Right hindlimb (tissue), 1 donor: Measurements from ENCODE around the gene ALDH3B1.

Experiments used
- DNase-seq: peaks from one replicate; pipeline ENCODE4 v3.0.0-alpha.2; 2018

ALDH3B1 gene

GRCh38 chr11:67998150-67999045 lies 11.7 kb upstream of the ALDH3B1 start:
- no peak for DNase-seq

DNA sequence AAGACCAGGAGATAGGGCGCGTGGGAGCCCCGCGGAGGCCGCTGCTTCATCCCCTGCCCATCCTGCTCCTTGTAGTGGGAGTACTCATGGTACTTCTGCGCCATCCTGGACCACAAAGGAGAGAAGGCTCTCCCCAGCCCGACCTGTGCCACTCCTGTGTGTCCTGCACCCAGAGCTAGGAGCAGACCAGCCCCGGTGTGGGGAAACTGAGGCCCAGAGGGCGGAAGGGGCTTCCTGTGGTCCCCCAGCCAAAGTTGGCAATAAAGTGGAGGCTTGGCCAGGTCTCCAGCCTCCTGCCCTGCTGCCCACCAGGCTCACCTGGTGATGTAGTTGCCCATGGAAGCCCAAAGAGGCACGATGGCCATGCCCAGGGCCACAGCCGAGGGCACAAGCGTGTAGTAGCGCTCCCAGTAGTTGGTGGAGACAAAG lies 10.9 kb upstream of the ALDH3B1 start:
- no peak for DNase-seq

GRCh38 chr11:67999704-68000103 lies 10.4 kb upstream of the ALDH3B1 start:
- no peak for DNase-seq

DNA sequence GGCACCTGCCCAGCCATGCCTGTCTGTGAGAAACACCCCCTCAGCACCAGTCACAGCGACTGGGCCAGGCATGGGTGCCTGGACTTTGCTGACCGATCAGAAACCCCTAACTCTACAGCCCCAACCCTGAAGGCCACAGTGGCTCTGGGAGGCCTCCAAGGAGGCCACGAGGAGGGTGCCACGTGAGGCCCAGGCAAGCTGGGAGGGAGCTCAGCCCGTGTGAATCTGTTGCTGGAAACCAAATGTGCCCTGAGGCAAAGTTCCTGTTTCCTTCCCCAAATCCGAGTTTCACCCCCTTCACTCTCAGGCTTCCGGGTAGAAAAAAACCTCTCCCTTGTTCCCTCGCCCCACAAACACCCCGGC lies 7.6 kb upstream of the ALDH3B1 start:
- no peak for DNase-seq

GRCh38 chr11:68002938-68003845 lies 6.9 kb upstream of the ALDH3B1 start:
- no peak for DNase-seq

- peak; percentile 87 for DNase-seq
Observed at GRCh38 chr11:68003846-68004550, 6.1 kb upstream of the ALDH3B1 start, which contains the start of gene UNC93B1. Gene UNC93B1 (minus strand): TSS chr11:68004097. CDS start chr11:68004043, 54 bp downstream.

DNA sequence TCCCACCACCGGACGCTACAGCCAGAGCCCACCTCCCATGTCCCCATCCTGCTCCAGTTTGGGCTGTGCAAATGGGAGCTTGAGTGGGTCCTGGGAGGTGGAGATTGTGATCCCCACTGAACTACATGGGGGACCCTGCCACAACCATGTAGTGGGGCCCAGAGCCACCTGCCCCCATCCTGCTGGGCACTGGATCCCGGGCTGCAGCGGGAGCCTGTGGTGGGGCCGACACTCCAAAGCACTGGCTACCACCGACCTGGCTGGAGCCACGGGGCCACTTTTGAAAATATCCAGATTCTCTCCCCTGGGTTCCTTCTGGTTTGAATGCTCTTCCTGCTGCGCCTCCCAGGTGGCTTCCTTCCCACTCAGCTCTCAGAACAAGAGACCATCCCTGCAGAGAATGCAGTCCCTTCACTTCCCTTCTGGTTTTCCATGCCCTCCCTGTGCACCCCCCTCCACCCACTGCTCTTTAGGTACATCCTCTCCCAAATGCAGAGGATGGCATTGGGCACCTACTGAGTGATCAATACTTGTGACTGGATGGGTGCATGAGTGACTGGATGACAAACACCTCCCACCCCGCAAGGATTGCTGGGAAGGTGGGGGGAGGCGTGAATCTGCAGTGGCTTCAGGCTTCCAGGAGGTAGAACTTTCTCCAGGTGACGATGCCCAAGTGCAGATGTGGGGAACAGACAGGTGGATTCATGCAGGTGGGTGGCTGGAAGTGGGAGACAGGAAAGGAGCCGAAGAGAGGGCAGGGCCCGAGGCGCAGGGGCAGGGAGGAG lies 5.4 kb upstream of the ALDH3B1 start:
- DNase-seq, result peak; percentile 11

- DNase-seq, result peak; percentile 12
Observed at GRCh38 chr11:68006606-68007166, 3.4 kb upstream of the ALDH3B1 start.

- DNase-seq, result no peak
Observed at GRCh38 chr11:68007498-68008380, 2.4 kb upstream of the ALDH3B1 start.

DNA sequence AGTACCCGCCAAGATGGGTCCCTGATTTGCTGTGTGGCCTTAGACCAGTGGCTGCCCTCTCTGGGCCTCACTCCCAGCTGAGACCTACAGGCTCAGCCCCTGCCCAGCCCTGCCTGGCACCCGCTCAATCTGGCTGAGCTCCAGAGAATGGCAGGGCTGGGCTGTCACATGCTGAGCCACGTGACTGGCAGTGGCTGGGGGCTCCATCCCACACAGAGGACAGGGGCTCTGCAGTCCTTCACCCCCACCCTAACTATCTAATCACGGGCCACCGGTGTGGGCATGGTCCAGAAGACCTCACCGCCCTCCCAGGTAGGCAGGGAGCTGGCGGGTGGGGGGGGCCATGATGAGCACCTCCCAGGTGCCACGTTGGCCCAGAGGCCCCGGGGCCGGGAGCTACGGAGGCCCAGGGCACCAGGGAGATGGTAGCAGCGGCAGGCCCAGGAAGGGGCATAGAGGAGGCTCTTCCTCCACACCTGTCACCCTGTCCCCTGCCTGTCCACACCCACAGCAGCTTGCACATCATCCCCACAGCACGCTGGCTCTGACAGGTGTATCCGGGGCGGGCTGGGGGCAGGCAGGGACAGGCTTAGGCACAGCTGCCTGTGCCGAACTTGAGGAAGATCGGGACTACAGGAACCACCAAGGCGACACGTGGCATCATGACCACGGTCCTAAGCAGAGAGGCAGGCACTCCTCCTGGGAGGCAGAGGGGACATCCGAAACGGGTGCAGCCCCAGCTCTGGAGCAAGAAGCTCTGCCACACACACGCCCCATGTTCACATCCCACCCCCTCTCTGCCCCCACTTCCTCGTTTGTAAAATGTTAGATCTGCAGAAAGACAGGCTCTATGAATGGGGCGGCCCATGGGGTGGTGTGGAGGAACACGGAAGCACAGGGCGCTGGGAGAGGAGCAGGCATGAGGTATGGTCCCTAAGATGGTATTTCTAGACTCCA lies 1.5 kb upstream of the ALDH3B1 start:
- DNase-seq, result no peak

DNA sequence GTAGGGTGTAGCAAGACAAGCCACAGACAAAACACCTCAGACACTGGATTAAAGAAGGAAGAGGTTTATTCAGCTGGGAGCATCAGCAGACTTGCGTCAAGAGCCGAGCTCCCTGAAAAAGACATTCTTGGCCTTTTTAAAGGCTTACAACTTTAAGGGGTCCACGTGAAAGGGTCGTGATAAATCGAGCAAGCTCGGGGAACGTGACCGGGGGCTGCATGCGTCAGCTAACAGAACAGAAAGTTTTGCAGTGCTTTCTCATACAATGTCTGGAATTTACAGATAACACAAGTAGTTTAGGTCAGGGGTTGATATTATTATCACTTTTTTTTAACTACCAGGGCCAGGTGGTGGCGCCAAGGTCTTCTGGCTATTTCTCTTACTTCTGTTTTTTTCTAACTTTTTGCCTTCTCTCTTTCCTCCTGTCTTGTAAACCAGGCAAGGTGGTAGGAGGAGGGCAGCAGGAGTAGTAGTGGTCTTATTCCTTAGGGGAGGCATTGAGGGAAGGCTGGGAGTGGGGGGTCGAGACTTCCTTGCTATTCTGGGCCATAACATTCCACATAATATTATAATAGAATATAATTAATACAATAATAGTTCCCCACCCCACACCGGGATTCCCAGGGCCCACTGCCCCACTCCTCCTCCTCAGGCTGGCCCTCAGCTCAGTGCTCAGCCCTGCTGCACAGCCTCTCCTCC lies 587 bp upstream of the ALDH3B1 start:
- DNase-seq, result no peak

DNA sequence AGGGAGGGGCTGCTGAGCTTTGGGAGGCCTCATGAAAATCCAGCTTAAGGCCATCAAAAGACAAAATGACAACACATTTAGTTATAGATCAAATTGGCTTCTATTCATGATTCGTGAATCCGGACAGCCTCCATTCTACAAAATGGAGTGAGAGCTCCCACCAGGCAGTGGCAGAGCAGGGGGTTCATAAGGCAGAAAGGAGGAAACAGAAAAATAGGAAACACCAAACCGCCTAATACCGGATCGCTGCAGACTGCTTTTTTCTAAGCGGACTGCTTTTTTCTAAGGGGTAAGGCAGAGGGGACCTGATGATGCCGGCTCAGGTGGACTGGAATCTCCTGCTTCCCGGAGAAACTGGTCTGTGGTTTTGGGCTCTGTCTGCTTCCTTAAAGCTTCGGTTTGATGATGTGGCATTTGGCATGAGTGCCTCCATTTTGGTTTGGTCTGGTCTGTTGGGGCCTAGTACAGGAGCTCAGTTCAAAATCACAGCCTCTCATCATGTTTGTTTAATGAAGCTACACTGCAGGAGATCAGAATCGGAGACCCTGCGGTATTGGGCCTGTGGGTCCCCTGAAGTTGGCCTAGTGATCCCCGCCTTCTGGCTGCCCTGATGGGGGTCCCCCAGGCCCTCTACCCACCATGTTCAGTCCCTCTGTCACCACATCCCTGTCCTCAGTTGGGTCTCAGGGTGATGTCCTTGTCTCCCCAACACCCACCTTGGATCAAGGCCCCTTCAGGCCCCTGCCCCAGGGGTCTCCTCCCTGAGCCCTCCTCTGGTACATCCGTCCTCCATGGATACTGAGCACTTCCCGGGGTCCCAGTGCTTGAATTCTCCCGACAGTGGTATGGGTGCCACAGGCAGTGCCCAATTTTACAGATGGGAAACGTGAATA lies 1.2 kb downstream of the ALDH3B1 start:
- DNase-seq, result no peak

DNA sequence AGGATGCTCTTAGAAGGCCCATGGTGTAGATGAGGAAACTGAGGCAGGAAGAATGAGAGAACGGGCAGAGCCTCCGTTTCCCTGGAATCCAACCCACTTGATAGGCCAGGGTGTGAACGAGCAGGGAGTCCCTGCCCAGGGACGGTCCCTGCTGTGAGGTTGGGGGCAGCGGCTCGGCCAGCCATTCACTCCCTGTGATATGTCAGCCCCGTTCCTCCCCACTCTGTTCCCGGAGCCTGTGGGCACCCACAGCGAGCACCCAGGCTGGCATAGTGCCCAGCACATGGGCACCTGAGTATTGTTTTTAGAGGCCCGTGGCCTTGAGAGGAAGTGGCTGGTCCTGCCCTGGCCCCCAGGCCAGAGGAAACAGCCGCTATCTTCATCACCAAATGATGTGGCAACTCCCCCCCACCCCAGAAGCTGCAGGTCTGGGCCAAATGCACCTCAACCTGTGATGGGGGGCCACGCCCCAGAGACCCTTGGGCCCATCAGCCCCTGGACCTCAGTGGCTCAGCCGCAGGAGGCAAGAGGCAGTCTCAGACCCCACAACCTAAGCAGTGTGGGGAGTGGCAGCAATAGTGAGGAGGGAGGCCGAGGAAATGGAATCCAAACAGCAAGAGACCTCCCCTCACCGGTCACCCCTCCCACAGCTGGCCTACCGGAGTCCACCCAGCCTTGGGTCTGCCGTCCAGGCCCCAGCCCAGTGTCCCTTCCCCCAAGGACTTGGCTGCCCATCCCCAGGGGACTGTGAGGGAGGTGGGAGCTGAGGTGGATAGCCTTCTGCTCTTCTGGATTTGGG lies 2.1 kb downstream of the ALDH3B1 start:
- DNase-seq, result no peak

- DNase-seq, result no peak
Observed at GRCh38 chr11:68012843-68013610, 2.9 kb downstream of the ALDH3B1 start.

- no peak for DNase-seq
Observed at GRCh38 chr11:68013611-68014156, 3.6 kb downstream of the ALDH3B1 start.
